GM18867 (cell line): ENCODE results near the gene GTPBP4.
"Not testable (repeated sequence)": the region's sequence is repeated elsewhere in the genome, so short reads cannot be mapped to it uniquely, and the experiment has no call there.

Experiments used
- ATAC-seq: cut with Tn5 transposase; IDR thresholded peaks from one replicate; pipeline ENCODE4 v1.9.1; 2021; ENCODE audit warnings: mild to moderate bottlenecking, moderate library complexity; ENCODE audit not compliant: unreplicated experiment

The GTPBP4 gene

GRCh38 chr10:1022413-1022812 lies 34.2 kb downstream of the GTPBP4 start:
- ATAC-seq = no peak

GRCh38 chr10:1024103-1024502 lies 35.9 kb downstream of the GTPBP4 start:
- ATAC-seq = no peak

GRCh38 chr10:1025683-1026082 lies 37.4 kb downstream of the GTPBP4 start, which contains the start of gene IDI2:
Gene IDI2, minus strand, starts transcription at chr10:1025859. Its CDS starts 1,136 bp downstream, at chr10:1024723.
- no peak for ATAC-seq

GRCh38 chr10:1026578-1026977 lies 38.3 kb downstream of the GTPBP4 start:
- ATAC-seq = no peak

GRCh38 chr10:1029838-1030237 lies 41.6 kb downstream of the GTPBP4 start:
- no peak for ATAC-seq

GRCh38 chr10:1033601-1034000 lies 45.4 kb downstream of the GTPBP4 start:
- ATAC-seq = no peak

- no peak for ATAC-seq
Measured at GRCh38 chr10:1034758-1035157, 46.5 kb downstream of the GTPBP4 start.

- ATAC-seq = no peak
Measured at GRCh38 chr10:1035201-1035600, 47.0 kb downstream of the GTPBP4 start.

- peak; percentile 77 for ATAC-seq
Measured at GRCh38 chr10:1036341-1036791, 48.1 kb downstream of the GTPBP4 start.

GRCh38 chr10:1037098-1037497 lies 48.9 kb downstream of the GTPBP4 start:
- no peak for ATAC-seq

- not testable (repeated sequence) for ATAC-seq
Measured at GRCh38 chr10:1038769-1039168, 50.5 kb downstream of the GTPBP4 start.

GRCh38 chr10:1040133-1040532 lies 51.9 kb downstream of the GTPBP4 start:
- ATAC-seq = no peak

GRCh38 chr10:1041514-1041913 lies 53.3 kb downstream of the GTPBP4 start:
- ATAC-seq = no peak

- ATAC-seq = peak; percentile 64
Measured at GRCh38 chr10:1043532-1043995, 55.3 kb downstream of the GTPBP4 start.

- no peak for ATAC-seq
Measured at GRCh38 chr10:1044146-1044545, 55.9 kb downstream of the GTPBP4 start.

- ATAC-seq = no peak
Measured at GRCh38 chr10:1044964-1045363, 56.7 kb downstream of the GTPBP4 start.

GRCh38 chr10:1045415-1045814 lies 57.2 kb downstream of the GTPBP4 start:
- ATAC-seq = no peak

GRCh38 chr10:1047937-1048336 lies 59.7 kb downstream of the GTPBP4 start:
- ATAC-seq = no peak

GRCh38 chr10:1048349-1048731 lies 60.1 kb downstream of the GTPBP4 start:
- no peak for ATAC-seq

GRCh38 chr10:1048732-1049424 lies 60.6 kb downstream of the GTPBP4 start, which contains the start of gene IDI1:
Gene IDI1, minus strand, starts transcription at chr10:1049119. Its CDS starts 116 bp downstream, at chr10:1049003.
- peak; percentile 79 for ATAC-seq

GRCh38 chr10:1049425-1049958 lies 61.3 kb downstream of the GTPBP4 start:
- no peak for ATAC-seq

- no peak for ATAC-seq
Measured at GRCh38 chr10:1050145-1050544, 61.9 kb downstream of the GTPBP4 start.
